HL-60 (cell line): ENCODE results near the gene SPEF1.

Experiments
- GABPA ChIP-seq: IDR thresholded peaks from 2 replicates; pipeline ENCODE4 v1.6.1; 2012; ENCODE audit warnings: low read depth
- POLR2AphosphoS5 ChIP-seq: IDR thresholded peaks from 2 replicates; pipeline ENCODE4 v1.6.1; 2012; ENCODE audit warnings: low read depth
- TF ChIP-seq, protein P1 (sequence below): IDR thresholded peaks from one replicate; pipeline ENCODE4 v1.5.1; 2011; ENCODE audit warnings: low read length, control low read depth, inconsistent platforms; ENCODE audit not compliant: insufficient read depth
- TF ChIP-seq, protein P2 (sequence below): IDR thresholded peaks from 2 replicates; pipeline ENCODE4 v1.6.1; 2012; ENCODE audit warnings: low read depth; ENCODE audit not compliant: insufficient replicate concordance

DNA sequence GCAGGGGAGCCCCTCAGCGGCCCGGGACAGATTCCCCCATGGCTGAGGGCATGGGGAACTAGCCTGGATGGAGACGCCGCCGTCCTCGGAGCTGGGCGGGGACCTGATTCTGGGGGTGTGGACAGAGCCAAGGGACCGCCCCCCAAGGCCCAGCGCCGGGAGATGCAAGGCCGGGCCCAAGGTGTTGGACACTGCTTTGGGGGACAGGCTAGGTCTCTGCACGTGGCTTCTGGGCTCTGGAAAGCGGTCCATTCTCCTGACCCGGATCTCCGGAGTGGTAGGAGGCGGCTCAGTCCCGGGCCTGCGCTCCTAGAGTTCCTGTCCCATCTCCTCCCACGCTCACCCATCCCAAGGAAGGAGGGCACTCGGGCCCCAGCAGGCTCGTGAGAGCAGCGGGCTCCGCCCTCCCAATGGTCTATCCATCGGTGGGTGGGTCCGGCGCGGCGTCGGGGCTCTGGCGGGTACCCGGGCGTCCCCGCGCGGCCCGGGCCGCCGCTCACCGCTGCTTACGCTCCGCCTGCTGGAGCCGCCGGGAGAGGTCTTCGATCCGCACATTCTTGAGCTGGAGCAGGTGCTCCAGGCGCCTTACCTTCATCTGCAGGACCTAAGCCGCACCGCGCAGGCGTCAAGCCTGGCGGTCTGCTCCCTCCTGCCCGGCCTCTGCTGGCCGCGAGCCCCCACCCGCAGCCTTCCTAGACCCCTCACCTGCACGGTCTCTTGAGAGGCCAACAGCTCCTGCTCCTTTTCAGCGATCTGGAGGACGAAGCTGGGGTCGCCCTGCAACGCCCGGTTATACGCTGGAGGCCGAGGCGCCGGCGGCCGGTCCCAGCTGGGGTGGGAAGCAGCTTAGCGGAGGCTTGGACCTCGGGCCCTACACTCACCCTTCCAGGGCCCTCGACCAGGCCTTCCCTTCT lies 3.3 kb downstream of the SPEF1 start:
- TF ChIP-seq, protein P1, sequence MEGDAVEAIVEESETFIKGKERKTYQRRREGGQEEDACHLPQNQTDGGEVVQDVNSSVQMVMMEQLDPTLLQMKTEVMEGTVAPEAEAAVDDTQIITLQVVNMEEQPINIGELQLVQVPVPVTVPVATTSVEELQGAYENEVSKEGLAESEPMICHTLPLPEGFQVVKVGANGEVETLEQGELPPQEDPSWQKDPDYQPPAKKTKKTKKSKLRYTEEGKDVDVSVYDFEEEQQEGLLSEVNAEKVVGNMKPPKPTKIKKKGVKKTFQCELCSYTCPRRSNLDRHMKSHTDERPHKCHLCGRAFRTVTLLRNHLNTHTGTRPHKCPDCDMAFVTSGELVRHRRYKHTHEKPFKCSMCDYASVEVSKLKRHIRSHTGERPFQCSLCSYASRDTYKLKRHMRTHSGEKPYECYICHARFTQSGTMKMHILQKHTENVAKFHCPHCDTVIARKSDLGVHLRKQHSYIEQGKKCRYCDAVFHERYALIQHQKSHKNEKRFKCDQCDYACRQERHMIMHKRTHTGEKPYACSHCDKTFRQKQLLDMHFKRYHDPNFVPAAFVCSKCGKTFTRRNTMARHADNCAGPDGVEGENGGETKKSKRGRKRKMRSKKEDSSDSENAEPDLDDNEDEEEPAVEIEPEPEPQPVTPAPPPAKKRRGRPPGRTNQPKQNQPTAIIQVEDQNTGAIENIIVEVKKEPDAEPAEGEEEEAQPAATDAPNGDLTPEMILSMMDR, result no peak
- no peak for TF ChIP-seq GABPA
- TF ChIP-seq POLR2AphosphoS5, result no peak
- TF ChIP-seq, protein P2, sequence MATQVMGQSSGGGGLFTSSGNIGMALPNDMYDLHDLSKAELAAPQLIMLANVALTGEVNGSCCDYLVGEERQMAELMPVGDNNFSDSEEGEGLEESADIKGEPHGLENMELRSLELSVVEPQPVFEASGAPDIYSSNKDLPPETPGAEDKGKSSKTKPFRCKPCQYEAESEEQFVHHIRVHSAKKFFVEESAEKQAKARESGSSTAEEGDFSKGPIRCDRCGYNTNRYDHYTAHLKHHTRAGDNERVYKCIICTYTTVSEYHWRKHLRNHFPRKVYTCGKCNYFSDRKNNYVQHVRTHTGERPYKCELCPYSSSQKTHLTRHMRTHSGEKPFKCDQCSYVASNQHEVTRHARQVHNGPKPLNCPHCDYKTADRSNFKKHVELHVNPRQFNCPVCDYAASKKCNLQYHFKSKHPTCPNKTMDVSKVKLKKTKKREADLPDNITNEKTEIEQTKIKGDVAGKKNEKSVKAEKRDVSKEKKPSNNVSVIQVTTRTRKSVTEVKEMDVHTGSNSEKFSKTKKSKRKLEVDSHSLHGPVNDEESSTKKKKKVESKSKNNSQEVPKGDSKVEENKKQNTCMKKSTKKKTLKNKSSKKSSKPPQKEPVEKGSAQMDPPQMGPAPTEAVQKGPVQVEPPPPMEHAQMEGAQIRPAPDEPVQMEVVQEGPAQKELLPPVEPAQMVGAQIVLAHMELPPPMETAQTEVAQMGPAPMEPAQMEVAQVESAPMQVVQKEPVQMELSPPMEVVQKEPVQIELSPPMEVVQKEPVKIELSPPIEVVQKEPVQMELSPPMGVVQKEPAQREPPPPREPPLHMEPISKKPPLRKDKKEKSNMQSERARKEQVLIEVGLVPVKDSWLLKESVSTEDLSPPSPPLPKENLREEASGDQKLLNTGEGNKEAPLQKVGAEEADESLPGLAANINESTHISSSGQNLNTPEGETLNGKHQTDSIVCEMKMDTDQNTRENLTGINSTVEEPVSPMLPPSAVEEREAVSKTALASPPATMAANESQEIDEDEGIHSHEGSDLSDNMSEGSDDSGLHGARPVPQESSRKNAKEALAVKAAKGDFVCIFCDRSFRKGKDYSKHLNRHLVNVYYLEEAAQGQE, result no peak
